Measurements from ENCODE around the gene TAF10.

The TAF10 gene

DNA sequence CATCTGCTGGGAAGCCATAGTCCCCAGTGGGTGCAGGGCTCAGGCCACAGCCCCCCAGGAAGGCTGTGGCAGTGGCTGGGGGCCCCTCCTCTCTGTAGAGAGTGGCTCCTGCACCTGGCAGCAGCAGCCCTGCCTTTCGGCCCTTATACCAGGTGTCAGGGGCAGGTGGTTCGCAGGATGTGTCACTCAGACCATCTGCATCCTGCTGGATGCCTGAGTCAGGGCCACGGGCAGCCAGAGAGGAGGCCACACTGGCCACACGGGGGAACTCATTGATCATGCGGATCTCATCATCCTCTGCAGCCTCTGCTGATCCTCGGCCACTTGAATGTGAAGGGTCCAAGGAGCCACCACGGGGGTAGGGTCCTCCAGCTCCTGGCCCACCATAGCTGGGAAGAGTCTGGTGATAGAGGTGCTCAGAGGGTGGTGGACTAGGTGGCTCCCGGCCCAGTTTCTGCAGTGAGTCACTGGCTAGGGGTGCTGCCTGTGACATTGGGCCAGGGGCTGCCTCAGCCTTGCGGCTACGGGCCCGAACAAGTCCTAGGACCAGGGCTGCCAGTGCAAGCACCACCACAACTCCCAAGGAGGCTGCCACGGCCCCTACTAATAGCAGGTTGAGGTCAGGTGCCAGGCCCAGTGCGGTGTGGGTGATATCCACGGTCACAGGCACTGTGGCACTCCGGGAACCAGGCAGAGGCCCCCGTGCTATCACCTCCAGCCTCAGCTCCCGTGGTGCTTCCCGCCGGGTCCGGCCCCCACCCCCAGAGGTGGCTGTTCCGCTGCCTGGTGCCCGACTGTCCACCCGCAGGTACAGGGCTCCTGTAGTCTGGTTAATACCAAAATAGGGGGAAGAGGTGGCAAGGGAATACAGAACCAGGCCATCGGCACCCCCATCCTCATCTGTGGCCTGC is 10.5 kb upstream of the TAF10 start:
- no peak overlapping the region for H3K4me3 Mint-ChIP-seq
- H3K4me1 Mint-ChIP-seq = peaks cover 23% of the 10 kb centered on the region
- H3K36me3 Mint-ChIP-seq = no peaks in the 10 kb centered on the region
- ATAC-seq = no peak
- H3K27ac Mint-ChIP-seq = no peak overlapping the region
- H3K9me3 Mint-ChIP-seq = no peaks in the 10 kb centered on the region
- no peaks in the 10 kb centered on the region for H3K27me3 Mint-ChIP-seq

DNA sequence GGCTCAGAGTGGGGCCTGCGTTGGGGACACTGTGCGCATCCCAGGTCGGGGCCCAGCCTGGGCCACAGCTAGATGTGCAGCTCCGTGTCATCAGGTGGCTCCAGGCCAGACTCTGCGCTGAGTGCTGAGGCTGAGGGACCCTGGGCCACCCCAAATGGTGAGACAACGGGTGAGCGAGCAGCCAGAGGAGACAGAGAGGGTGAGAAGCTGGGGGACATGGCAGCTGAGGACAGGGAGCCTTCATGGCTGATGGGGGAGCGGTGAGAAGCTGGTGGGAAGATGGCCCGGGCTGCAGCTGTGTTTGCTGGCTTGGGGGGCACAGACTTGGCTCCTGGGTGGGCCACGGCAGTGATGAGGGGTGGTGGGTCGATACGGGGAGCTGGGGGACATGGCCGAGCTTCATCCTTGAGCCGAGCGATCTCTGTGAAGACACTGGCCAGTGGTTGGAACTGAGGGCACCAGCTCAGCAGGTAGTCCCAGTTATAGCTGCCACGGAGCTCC is 9.7 kb upstream of the TAF10 start:
- Mint-ChIP-seq H3K4me3 (no peak overlapping the region), H3K27ac (no peak overlapping the region), H3K4me1 (peaks cover 23% of the 10 kb centered on the region), H3K27me3 (no peaks in the 10 kb centered on the region), H3K36me3 (no peaks in the 10 kb centered on the region), H3K9me3 (no peaks in the 10 kb centered on the region)
- ATAC-seq = no peak

DNA sequence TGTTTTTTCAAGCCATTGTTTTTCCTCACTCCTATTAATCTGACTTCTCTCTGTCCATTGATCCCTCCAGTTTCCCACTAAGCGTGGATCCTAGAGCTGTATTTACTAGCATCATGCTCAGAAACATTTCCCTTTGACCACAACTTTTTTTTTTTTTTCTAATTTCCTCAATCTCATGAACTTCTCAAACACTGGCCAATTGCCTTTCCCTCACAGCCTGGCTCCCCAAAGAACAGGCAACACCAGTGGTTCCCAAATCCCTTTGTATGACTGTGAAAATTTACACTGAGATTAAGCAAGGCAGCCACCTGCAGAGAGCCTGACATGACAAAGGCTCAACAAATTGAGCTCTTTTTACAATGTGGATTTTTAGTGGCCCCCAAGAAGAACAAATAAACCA is 8.6 kb upstream of the TAF10 start:
- no peak overlapping the region for H3K27ac Mint-ChIP-seq
- no peak for ATAC-seq
- H3K9me3 Mint-ChIP-seq = no peaks in the 10 kb centered on the region
- H3K4me1 Mint-ChIP-seq = peaks cover 28% of the 10 kb centered on the region
- H3K4me3 Mint-ChIP-seq = no peak overlapping the region
- no peaks in the 10 kb centered on the region for H3K36me3 Mint-ChIP-seq
- H3K27me3 Mint-ChIP-seq = no peaks in the 10 kb centered on the region

DNA sequence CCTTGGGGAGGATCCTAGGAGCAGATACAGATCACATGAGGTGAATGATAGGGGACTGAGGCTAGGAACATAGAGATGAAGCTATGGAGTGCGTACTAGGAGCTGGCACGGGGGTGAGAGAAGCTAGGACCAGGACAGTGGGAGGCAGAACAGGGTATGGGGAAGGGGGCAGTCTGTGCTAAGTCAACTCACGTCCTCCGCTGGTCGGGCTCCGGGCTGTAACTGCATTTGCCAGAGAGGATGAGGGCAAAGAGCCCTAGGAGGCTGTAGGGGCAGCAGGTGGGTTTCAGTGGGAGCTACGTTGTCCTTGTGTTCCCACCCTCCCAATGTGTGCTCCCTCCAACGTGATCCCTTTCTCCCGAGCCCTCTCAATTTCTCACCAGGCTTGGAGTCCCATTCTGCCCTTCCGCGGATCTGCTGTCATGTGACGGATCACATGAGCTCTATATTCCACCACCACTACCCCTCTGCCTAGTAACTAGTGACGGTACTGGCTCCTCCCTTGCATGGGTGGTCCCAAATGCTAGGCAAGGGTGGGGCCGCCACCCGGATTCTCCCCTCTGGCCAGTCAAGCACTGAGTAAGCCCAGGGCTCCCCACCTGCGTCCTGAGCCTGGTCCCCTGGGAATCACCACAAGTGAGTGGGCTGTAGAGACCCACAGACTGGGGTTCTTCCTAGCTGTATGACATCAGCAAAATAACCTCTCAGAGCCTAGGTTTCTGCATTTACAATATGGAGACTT is 7.2 kb upstream of the TAF10 start, which contains the start of gene TPP1:
Gene TPP1 (minus strand): TSS at position 419 of the 742 bp plus-strand sequence. CDS start 22 bp downstream, at position 397.
- H3K27ac Mint-ChIP-seq = no peak within 1 kb of the TSS
- peak; percentile 97 for ATAC-seq
- H3K27me3 Mint-ChIP-seq = no peaks in the 10 kb centered on the region
- H3K36me3 Mint-ChIP-seq = no peaks in the 10 kb centered on the region
- peaks cover 29% of the 10 kb centered on the region for H3K4me1 Mint-ChIP-seq
- H3K9me3 Mint-ChIP-seq = no peaks in the 10 kb centered on the region
- no peak within 1 kb of the TSS for H3K4me3 Mint-ChIP-seq

DNA sequence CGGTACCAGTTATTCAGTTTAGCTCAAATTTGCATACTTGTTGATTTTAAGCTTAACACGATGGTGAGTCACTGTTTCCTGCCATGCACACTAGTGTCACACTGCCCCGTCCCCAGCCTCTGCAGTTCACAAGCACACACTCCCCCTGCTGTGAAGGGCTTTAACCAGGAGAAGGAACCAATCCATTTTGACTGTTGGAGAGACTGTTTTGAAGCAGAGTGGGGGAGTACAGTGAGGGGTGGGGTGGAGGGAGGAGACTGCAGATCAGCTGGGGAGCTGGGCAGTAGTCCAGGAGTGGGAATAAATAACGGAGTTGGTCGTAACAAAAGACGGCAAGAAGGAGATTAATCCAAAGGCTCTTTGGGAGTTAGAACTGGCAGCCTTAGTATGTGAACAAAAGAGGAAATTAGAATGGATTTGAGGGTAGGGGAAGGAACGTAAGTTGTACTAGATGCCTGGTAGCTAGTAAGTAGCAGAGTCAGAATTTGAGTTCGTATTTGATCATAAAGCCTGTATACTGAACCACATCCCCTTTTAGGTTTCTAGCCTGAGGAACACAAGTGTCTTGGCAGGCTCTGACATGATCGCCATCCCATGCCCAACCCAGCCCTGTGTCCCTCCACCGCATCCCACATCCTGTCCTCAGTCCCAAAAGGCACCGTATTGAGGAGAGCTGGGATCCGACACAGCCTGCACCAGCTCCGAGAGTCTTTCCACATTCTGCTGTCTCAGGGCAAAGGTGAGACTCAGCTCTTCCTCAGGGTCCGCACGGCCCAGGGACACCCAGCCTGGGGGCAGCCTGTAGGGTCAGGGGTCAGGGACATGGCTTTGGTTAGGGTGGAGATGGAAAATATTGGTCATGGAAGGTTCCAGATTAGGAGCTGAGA is 6.3 kb upstream of the TAF10 start:
- Mint-ChIP-seq H3K27me3 (no peaks in the 10 kb centered on the region), H3K4me3 (no peak overlapping the region), H3K27ac (no peak overlapping the region), H3K36me3 (no peaks in the 10 kb centered on the region), H3K4me1 (peaks cover 29% of the 10 kb centered on the region), H3K9me3 (no peaks in the 10 kb centered on the region)
- peak; percentile 76 for ATAC-seq

GRCh38 chr11:6617315-6617781 is 5.3 kb upstream of the TAF10 start:
- Mint-ChIP-seq H3K27me3 (no peaks in the 10 kb centered on the region), H3K4me3 (no peak overlapping the region), H3K4me1 (peaks cover 29% of the 10 kb centered on the region), H3K27ac (no peak overlapping the region), H3K9me3 (no peaks in the 10 kb centered on the region), H3K36me3 (no peaks in the 10 kb centered on the region)
- ATAC-seq = no peak

GRCh38 chr11:6616596-6617250 is 4.7 kb upstream of the TAF10 start:
- H3K9me3 Mint-ChIP-seq = no peaks in the 10 kb centered on the region
- peaks cover 25% of the 10 kb centered on the region for H3K4me1 Mint-ChIP-seq
- ATAC-seq = no peak
- no peaks in the 10 kb centered on the region for H3K36me3 Mint-ChIP-seq
- peak overlapping the region; percentile 48 for H3K27ac Mint-ChIP-seq
- H3K4me3 Mint-ChIP-seq = peak overlapping the region; percentile 46
- H3K27me3 Mint-ChIP-seq = no peaks in the 10 kb centered on the region

- Mint-ChIP-seq H3K27me3 (no peaks in the 10 kb centered on the region), H3K4me3 (no peak overlapping the region), H3K9me3 (no peaks in the 10 kb centered on the region), H3K27ac (peak overlapping the region; percentile 48), H3K36me3 (peaks cover 5% of the 10 kb centered on the region), H3K4me1 (peaks cover 28% of the 10 kb centered on the region)
- no peak for ATAC-seq
Measured at GRCh38 chr11:6615882-6616585, 4.0 kb upstream of the TAF10 start.

GRCh38 chr11:6615046-6615445 is 3.0 kb upstream of the TAF10 start:
- no peaks in the 10 kb centered on the region for H3K9me3 Mint-ChIP-seq
- H3K4me3 Mint-ChIP-seq = no peak overlapping the region
- H3K4me1 Mint-ChIP-seq = peaks cover 38% of the 10 kb centered on the region
- ATAC-seq = no peak
- H3K27me3 Mint-ChIP-seq = no peaks in the 10 kb centered on the region
- H3K27ac Mint-ChIP-seq = no peak overlapping the region
- H3K36me3 Mint-ChIP-seq = peaks cover 15% of the 10 kb centered on the region

DNA sequence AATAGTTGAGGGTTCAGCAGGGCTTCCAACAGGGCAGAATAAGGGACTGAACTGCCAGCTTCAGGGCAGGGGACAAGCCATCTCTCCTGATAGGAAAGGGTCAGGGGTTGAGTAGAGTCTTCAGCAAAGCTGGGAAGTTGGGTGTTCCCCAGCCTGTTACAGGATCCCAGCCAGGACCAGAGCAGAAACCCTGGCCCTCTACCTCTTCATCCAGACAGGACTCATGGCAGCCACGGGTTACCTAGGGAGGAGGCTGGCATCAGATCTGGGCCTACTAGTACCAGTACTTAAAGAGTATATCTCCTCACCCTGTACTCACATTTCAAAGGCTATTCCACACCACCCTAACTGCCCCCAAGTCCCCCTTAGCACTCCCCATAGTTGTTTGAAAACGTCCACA is 2.4 kb upstream of the TAF10 start:
- no peaks in the 10 kb centered on the region for H3K27me3 Mint-ChIP-seq
- peaks cover 21% of the 10 kb centered on the region for H3K36me3 Mint-ChIP-seq
- peaks cover 44% of the 10 kb centered on the region for H3K4me1 Mint-ChIP-seq
- no peaks in the 10 kb centered on the region for H3K9me3 Mint-ChIP-seq
- H3K4me3 Mint-ChIP-seq = no peak overlapping the region
- no peak overlapping the region for H3K27ac Mint-ChIP-seq
- no peak for ATAC-seq

- Mint-ChIP-seq H3K27ac (no peak overlapping the region), H3K27me3 (no peaks in the 10 kb centered on the region), H3K4me3 (no peak overlapping the region), H3K9me3 (no peaks in the 10 kb centered on the region), H3K4me1 (peaks cover 45% of the 10 kb centered on the region), H3K36me3 (peaks cover 30% of the 10 kb centered on the region)
- ATAC-seq = no peak
Measured at GRCh38 chr11:6613496-6613895, 1.5 kb upstream of the TAF10 start.

DNA sequence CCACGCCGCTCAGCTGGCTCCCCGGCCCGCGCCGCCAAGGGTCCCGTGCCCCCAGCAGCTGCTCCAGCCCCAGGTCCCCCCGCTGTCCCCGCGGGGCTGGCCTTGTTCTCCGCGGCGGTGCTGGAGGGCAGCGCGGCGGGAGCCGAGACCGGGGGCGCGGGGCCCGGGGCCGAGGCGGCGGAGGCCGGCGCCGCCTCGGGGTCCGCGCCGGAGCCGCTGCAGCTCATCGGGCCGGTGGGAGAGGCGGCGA is 128 bp downstream of the TAF10 start:
- peak overlapping the region; percentile 82 for H3K4me3 Mint-ChIP-seq
- peaks cover 45% of the 10 kb centered on the region for H3K4me1 Mint-ChIP-seq
- no peaks in the 10 kb centered on the region for H3K27me3 Mint-ChIP-seq
- H3K9me3 Mint-ChIP-seq = no peaks in the 10 kb centered on the region
- peaks cover 35% of the 10 kb centered on the region for H3K36me3 Mint-ChIP-seq
- no peak for ATAC-seq
- no peak overlapping the region for H3K27ac Mint-ChIP-seq

- ATAC-seq = peak; percentile 47
- Mint-ChIP-seq H3K27me3 (no peaks in the 10 kb centered on the region), H3K36me3 (peaks cover 36% of the 10 kb centered on the region), H3K9me3 (no peaks in the 10 kb centered on the region), H3K4me3 (peak overlapping the region; percentile 82), H3K27ac (no peak overlapping the region), H3K4me1 (peaks cover 44% of the 10 kb centered on the region)
Measured at GRCh38 chr11:6611092-6611962, 689 bp downstream of the TAF10 start.
